SU-DHL-6 (cell line): ENCODE results near the gene MAP7D2.

ENCODE experiments used
- H2AFZ ChIP-seq: fragments of 200-600 bp; sonication (generic); 2 replicates; pipeline ENCODE4 v1.6.1; 2014; ENCODE audit warnings: low read depth, mild to moderate bottlenecking, moderate library complexity, mixed read lengths, antibody characterized with exemption, low read length; ENCODE audit not compliant: severe bottlenecking
- H3F3A ChIP-seq: fragments of 200-600 bp; shearing (Covaris generic); 2 replicates; pipeline ENCODE4 v1.6.0; 2016; ENCODE audit warnings: antibody characterized with exemption, mild to moderate bottlenecking; ENCODE audit not compliant: insufficient read depth
- H3K27ac ChIP-seq: fragments of 200-600 bp; sonication (generic); 2 replicates; pipeline ENCODE4 v1.5.1; 2016; ENCODE audit warnings: low read depth, mild to moderate bottlenecking, low read length, moderate library complexity, mixed read lengths
- H3K27me3 ChIP-seq: fragments of 200-600 bp; sonication (generic), shearing (Covaris generic); 2 replicates; pipeline ENCODE4 v1.6.0; 2014; ENCODE audit warnings: mild to moderate bottlenecking, low read length
- H3K36me3 ChIP-seq: fragments of 200-600 bp; sonication (generic); 2 replicates; pipeline ENCODE4 v1.6.1; 2014; ENCODE audit warnings: mild to moderate bottlenecking, low read length, mixed read lengths
- H3K4me2 ChIP-seq: fragments of 300-600, 200-600 bp; shearing (Covaris generic), sonication (generic); 2 replicates; pipeline ENCODE4 v1.6.0; 2014; ENCODE audit warnings: low read length, low read depth, mild to moderate bottlenecking; ENCODE audit not compliant: poor library complexity, severe bottlenecking
- H3K4me3 ChIP-seq: fragments of 200-600 bp; sonication (generic); 2 replicates; pipeline ENCODE4 v1.5.1; 2014; ENCODE audit warnings: antibody characterized with exemption, low read length, mild to moderate bottlenecking, mixed read lengths; ENCODE audit not compliant: insufficient read depth, poor library complexity, severe bottlenecking
- H3K79me2 ChIP-seq: fragments of 200-600 bp; sonication (generic); 2 replicates; pipeline ENCODE4 v1.6.1; 2014; ENCODE audit warnings: mild to moderate bottlenecking, low read length, moderate library complexity; ENCODE audit not compliant: insufficient read depth
- H3K9ac ChIP-seq: fragments of 200-600 bp; sonication (generic); 2 replicates; pipeline ENCODE4 v1.7.0; 2014; ENCODE audit warnings: mild to moderate bottlenecking, low read length
- H3K9me2 ChIP-seq: fragments of 200-600 bp; sonication (generic); replicated peaks from 2 replicates; pipeline ENCODE4 v1.6.1; 2014; ENCODE audit warnings: low read length; ENCODE audit not compliant: insufficient read depth
- H3K9me3 ChIP-seq: fragments of 200-600 bp; sonication (generic); 2 replicates; pipeline ENCODE4 v1.6.1; 2014; ENCODE audit warnings: low read length, mixed read lengths; ENCODE audit not compliant: insufficient read depth
- H4K20me1 ChIP-seq: fragments of 200-600 bp; sonication (generic); 2 replicates; pipeline ENCODE4 v1.6.1; 2014; ENCODE audit warnings: low read depth, mild to moderate bottlenecking, antibody characterized with exemption, low read length, moderate library complexity, mixed read lengths
- CTCF ChIP-seq: fragments of 200-600 bp; sonication (generic); IDR thresholded peaks from one replicate; pipeline ENCODE4 v1.5.1; 2017; ENCODE audit warnings: antibody characterized with exemption, mild to moderate bottlenecking, low read length, moderate library complexity; ENCODE audit not compliant: insufficient read depth, poor library complexity, severe bottlenecking
- EZH2phosphoT487 ChIP-seq: fragments of 200-600 bp; sonication (generic), shearing (Covaris generic); conservative IDR thresholded peaks from 2 replicates; pipeline ENCODE4 v1.6.1; 2018; ENCODE audit warnings: mild to moderate bottlenecking, antibody characterized with exemption, low read length, moderate library complexity, mixed read lengths

The MAP7D2 gene

GRCh38 chrX:20056704-20057103, 60.0 kb downstream of the MAP7D2 start:
- Histone ChIP-seq H3K9me3 (no peaks in the 10 kb centered on the region), H3K27ac (no peak overlapping the region), H3K36me3 (no peaks in the 10 kb centered on the region), H4K20me1 (no peaks in the 10 kb centered on the region), H2AFZ (no peak overlapping the region), H3K9me2 (no peaks in the 10 kb centered on the region), H3K4me2 (no peak overlapping the region), H3F3A (peaks cover 2% of the 10 kb centered on the region; the same call in 1 of the 2 replicates), H3K27me3 (no peaks in the 10 kb centered on the region), H3K9ac (no peak overlapping the region), H3K4me3 (no peak overlapping the region), H3K79me2 (no peaks in the 10 kb centered on the region)
- TF ChIP-seq EZH2phosphoT487: no peak
- TF ChIP-seq CTCF: no peak

GRCh38 chrX:20053537-20053936, 63.2 kb downstream of the MAP7D2 start:
- no peak overlapping the region for H3K4me3 ChIP-seq
- H2AFZ ChIP-seq: no peak overlapping the region
- no peaks in the 10 kb centered on the region for H3K36me3 ChIP-seq
- H3F3A ChIP-seq: no peaks in the 10 kb centered on the region
- no peak overlapping the region for H3K27ac ChIP-seq
- H3K9ac ChIP-seq: no peak overlapping the region
- no peaks in the 10 kb centered on the region for H3K9me3 ChIP-seq
- H4K20me1 ChIP-seq: no peaks in the 10 kb centered on the region
- H3K4me2 ChIP-seq: no peak overlapping the region
- H3K79me2 ChIP-seq: no peaks in the 10 kb centered on the region
- H3K9me2 ChIP-seq: no peaks in the 10 kb centered on the region
- no peak for TF ChIP-seq EZH2phosphoT487
- TF ChIP-seq CTCF: no peak
- no peaks in the 10 kb centered on the region for H3K27me3 ChIP-seq

GRCh38 chrX:20046864-20047263, 69.8 kb downstream of the MAP7D2 start:
- no peak overlapping the region for H3K4me2 ChIP-seq
- H3K27me3 ChIP-seq: no peaks in the 10 kb centered on the region
- no peaks in the 10 kb centered on the region for H3F3A ChIP-seq
- no peaks in the 10 kb centered on the region for H3K36me3 ChIP-seq
- no peak overlapping the region for H3K9ac ChIP-seq
- no peak overlapping the region for H3K27ac ChIP-seq
- no peak overlapping the region for H2AFZ ChIP-seq
- no peak overlapping the region for H3K4me3 ChIP-seq
- H3K9me2 ChIP-seq: no peaks in the 10 kb centered on the region
- H3K79me2 ChIP-seq: no peaks in the 10 kb centered on the region
- TF ChIP-seq CTCF (no peak), EZH2phosphoT487 (no peak)
- H4K20me1 ChIP-seq: no peaks in the 10 kb centered on the region
- no peaks in the 10 kb centered on the region for H3K9me3 ChIP-seq

GRCh38 chrX:20046223-20046622, 70.5 kb downstream of the MAP7D2 start:
- Histone ChIP-seq H3K79me2 (no peaks in the 10 kb centered on the region), H3K36me3 (no peaks in the 10 kb centered on the region), H3K9me3 (no peaks in the 10 kb centered on the region), H3K4me2 (no peak overlapping the region), H3K4me3 (no peak overlapping the region), H4K20me1 (no peaks in the 10 kb centered on the region), H3K27ac (no peak overlapping the region), H3K9ac (no peak overlapping the region), H3K9me2 (no peaks in the 10 kb centered on the region), H3F3A (no peaks in the 10 kb centered on the region), H3K27me3 (no peaks in the 10 kb centered on the region), H2AFZ (no peak overlapping the region)
- no peak for TF ChIP-seq EZH2phosphoT487
- no peak for TF ChIP-seq CTCF
